Measurements from ENCODE around the gene C19orf25. TPM values are rescaled to one million over a fixed set of nuclear protein-coding genes. Genes with fewer than 3 reads are reported as not detected.
"Not testable (repeated sequence)": the region's sequence is repeated elsewhere in the genome, so short reads cannot be mapped to it uniquely, and the experiment has no call there.

The C19orf25 gene
- polyA plus RNA-seq, 1 of the 3 experiments (the other 2 are of a cell fraction), result 25.3 TPM

DNA sequence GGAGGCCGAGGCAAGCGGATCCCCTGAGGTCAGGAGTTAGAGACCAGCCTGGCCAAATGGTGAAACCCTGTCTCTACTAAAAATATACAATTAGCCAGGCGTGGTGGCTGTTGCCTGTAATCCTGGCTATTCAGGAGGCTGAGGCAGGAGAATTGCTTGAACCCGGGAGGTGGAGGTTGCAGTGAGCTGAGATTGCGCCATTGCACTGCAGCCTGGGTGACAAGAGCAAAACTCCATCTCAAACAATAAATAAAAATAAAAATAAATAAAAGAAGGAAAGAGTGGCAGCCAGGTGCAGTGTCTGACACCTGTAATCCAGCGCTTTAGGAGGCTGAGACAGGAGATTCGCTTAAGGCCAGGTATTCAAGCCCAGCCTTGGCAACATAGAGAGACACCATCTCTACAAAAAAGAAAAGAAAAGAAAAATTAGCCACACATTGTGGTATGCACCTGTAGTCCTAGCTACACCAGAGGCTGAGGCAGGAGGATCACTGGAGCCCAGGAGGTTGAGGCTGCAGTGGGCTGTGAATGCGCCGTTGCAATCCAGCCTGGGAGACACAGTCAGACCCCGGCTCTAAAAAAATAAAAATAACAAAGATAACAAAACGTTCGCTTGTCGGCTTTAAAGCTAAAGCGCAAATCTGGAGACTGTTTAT lies 23.5 kb upstream of the C19orf25 start:
- TF ChIP-seq SIN3A (IDR thresholded peaks at IDR 0.05; ENCODE audit: borderline replicate concordance, low read depth, low read length) (no peak), NRF1 (IDR thresholded peaks at IDR 0.05; ENCODE audit: low read depth, low read length) (no peak), MEF2A (IDR thresholded peaks at IDR 0.05; ENCODE audit: borderline replicate concordance, low read depth) (no peak), EP300 (IDR thresholded peaks at IDR 0.05; ENCODE audit: borderline replicate concordance in 1 of 2, low read depth in 1 of 2, low read length in 1 of 2) (no peak), TEAD4 (IDR thresholded peaks at IDR 0.05; ENCODE audit: borderline replicate concordance, insufficient read depth) (no peak), FOSL2 (IDR thresholded peaks at IDR 0.05; ENCODE audit: borderline replicate concordance, low read depth) (no peak), RXRA (IDR thresholded peaks at IDR 0.05; ENCODE audit: borderline replicate concordance, low read depth) (no peak), POLR2AphosphoS5 (IDR thresholded peaks at IDR 0.05; ENCODE audit: low read depth, low read length) (no peak)
- TF ChIP-seq, protein P1, sequence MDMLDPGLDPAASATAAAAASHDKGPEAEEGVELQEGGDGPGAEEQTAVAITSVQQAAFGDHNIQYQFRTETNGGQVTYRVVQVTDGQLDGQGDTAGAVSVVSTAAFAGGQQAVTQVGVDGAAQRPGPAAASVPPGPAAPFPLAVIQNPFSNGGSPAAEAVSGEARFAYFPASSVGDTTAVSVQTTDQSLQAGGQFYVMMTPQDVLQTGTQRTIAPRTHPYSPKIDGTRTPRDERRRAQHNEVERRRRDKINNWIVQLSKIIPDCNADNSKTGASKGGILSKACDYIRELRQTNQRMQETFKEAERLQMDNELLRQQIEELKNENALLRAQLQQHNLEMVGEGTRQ (IDR thresholded peaks at IDR 0.05; ENCODE audit: borderline replicate concordance, low read depth, low read length), result no peak
- TF ChIP-seq, protein P2, sequence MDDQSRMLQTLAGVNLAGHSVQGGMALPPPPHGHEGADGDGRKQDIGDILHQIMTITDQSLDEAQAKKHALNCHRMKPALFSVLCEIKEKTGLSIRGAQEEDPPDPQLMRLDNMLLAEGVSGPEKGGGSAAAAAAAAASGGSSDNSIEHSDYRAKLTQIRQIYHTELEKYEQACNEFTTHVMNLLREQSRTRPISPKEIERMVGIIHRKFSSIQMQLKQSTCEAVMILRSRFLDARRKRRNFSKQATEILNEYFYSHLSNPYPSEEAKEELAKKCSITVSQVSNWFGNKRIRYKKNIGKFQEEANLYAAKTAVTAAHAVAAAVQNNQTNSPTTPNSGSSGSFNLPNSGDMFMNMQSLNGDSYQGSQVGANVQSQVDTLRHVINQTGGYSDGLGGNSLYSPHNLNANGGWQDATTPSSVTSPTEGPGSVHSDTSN (IDR thresholded peaks at IDR 0.05), result no peak
- TF ChIP-seq, protein P3, sequence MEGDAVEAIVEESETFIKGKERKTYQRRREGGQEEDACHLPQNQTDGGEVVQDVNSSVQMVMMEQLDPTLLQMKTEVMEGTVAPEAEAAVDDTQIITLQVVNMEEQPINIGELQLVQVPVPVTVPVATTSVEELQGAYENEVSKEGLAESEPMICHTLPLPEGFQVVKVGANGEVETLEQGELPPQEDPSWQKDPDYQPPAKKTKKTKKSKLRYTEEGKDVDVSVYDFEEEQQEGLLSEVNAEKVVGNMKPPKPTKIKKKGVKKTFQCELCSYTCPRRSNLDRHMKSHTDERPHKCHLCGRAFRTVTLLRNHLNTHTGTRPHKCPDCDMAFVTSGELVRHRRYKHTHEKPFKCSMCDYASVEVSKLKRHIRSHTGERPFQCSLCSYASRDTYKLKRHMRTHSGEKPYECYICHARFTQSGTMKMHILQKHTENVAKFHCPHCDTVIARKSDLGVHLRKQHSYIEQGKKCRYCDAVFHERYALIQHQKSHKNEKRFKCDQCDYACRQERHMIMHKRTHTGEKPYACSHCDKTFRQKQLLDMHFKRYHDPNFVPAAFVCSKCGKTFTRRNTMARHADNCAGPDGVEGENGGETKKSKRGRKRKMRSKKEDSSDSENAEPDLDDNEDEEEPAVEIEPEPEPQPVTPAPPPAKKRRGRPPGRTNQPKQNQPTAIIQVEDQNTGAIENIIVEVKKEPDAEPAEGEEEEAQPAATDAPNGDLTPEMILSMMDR (IDR thresholded peaks at IDR 0.05), result no peak
- no peak overlapping the region for H3K4me2 ChIP-seq
- no peak overlapping the region for H3K9ac ChIP-seq
- ChIA-PET CTCF (interaction anchor here (0.6 to 3.0 kb wide), 13 partner anchors 8 to 132 kb away, joined by 3 to 23 read pairs (median 3); partner anchors contain the start of gene REEP6), POLR2A (no interaction called here)
- no peak overlapping the region for H3K4me3 ChIP-seq (ENCODE audit: low read depth in 2 of 2, low read length in 1 of 2)
- no peak for DNase-seq
- peaks cover 5 to 12% of the 10 kb centered on the region in 2 experiments; a peak in 2 of 4 replicates for H3K4me1 ChIP-seq (ENCODE audit: control insufficient read depth in 1 of 2, insufficient read depth in 2 of 2, low read depth in 1 of 2, low read length in 1 of 2)
- H3K36me3 ChIP-seq (replicated peaks in 1 of 2; ENCODE audit: control insufficient read depth in 1 of 2, insufficient read depth in 2 of 2, low read length in 1 of 2), result no peaks in the 10 kb centered on the region
- 0 out of 2 replicates have a peak, but pooled peaks cover 5% of the 10 kb centered on the region for H3K27me3 ChIP-seq (ENCODE audit: insufficient read depth)
- H3K9me3 ChIP-seq, result no peaks in the 10 kb centered on the region
- WGBS (ENCODE audit: low lambda C conversion rate), result 66% methylated on average over 14 of the region's 14 CpGs
- H4K20me1 ChIP-seq (ENCODE audit: insufficient read depth), result no peaks in the 10 kb centered on the region
- H3K9me2 ChIP-seq, result no peaks in the 10 kb centered on the region
- H3K79me2 ChIP-seq (ENCODE audit: insufficient read depth), result no peaks in the 10 kb centered on the region
- no peak overlapping the region for H3K27ac ChIP-seq (ENCODE audit: low read depth in 2 of 2, low read length in 1 of 2)
- H2AFZ ChIP-seq (ENCODE audit: low read depth), result no peak overlapping the region
- peaks cover 8% of the 10 kb centered on the region for H3F3A ChIP-seq (replicated peaks; ENCODE audit: insufficient read depth)

DNA sequence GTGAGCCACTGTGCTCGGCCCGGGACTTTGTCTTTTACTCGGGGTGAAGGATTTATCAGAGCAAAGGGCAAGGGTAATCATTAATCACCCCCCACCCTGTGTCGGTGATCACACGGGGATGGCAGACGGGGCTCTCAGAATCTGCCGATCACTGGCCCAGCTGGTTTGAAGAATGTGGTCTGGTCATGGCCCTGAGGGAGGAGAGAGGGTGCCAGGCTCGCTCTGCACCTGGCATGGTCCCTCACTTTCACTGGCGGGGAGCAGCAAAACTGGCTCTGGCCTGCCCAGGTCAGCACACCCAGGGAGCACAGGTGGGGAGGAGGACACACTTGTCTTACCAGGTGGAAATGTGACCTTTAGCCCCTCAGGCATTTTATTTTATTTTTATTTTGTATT lies 22.2 kb upstream of the C19orf25 start:
- ChIA-PET POLR2A (no interaction called here), CTCF (interaction anchor here (0.8 to 3.0 kb wide), 3 partner anchors 10 to 46 kb away, joined by 3 to 9 read pairs (median 4); no protein-coding TSS in a partner anchor)
- WGBS (ENCODE audit: low lambda C conversion rate), result 70% methylated on average over 9 of the region's 9 CpGs
- H3K79me2 ChIP-seq (ENCODE audit: insufficient read depth), result no peaks in the 10 kb centered on the region
- H3K27ac ChIP-seq (ENCODE audit: low read depth in 2 of 2, low read length in 1 of 2), result no peak overlapping the region
- H3K9me3 ChIP-seq, result no peaks in the 10 kb centered on the region
- H3K9me2 ChIP-seq, result no peaks in the 10 kb centered on the region
- DNase-seq, result no peak
- peaks cover 5 to 7% of the 10 kb centered on the region in 2 experiments; a peak in 2 of 4 replicates for H3K4me1 ChIP-seq (ENCODE audit: control insufficient read depth in 1 of 2, insufficient read depth in 2 of 2, low read depth in 1 of 2, low read length in 1 of 2)
- H2AFZ ChIP-seq (ENCODE audit: low read depth), result no peak overlapping the region
- H3K36me3 ChIP-seq (replicated peaks in 1 of 2; ENCODE audit: control insufficient read depth in 1 of 2, insufficient read depth in 2 of 2, low read length in 1 of 2), result no peaks in the 10 kb centered on the region
- H3K4me2 ChIP-seq, result no peak overlapping the region
- H3K27me3 ChIP-seq (ENCODE audit: insufficient read depth), result 0 out of 2 replicates have a peak, but pooled peaks cover 5% of the 10 kb centered on the region
- no peaks in the 10 kb centered on the region for H4K20me1 ChIP-seq (ENCODE audit: insufficient read depth)
- H3K9ac ChIP-seq, result no peak overlapping the region
- TF ChIP-seq EP300 (IDR thresholded peaks at IDR 0.05; ENCODE audit: borderline replicate concordance in 1 of 2, low read depth in 1 of 2, low read length in 1 of 2), result no peak
- TF ChIP-seq, protein P4, sequence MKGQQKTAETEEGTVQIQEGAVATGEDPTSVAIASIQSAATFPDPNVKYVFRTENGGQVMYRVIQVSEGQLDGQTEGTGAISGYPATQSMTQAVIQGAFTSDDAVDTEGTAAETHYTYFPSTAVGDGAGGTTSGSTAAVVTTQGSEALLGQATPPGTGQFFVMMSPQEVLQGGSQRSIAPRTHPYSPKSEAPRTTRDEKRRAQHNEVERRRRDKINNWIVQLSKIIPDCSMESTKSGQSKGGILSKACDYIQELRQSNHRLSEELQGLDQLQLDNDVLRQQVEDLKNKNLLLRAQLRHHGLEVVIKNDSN (IDR thresholded peaks at IDR 0.05; ENCODE audit: borderline replicate concordance, low read depth), result no peak
- H3F3A ChIP-seq (replicated peaks; ENCODE audit: insufficient read depth), result peaks cover 8% of the 10 kb centered on the region
- no peak overlapping the region for H3K4me3 ChIP-seq (ENCODE audit: low read depth in 2 of 2, low read length in 1 of 2)

DNA sequence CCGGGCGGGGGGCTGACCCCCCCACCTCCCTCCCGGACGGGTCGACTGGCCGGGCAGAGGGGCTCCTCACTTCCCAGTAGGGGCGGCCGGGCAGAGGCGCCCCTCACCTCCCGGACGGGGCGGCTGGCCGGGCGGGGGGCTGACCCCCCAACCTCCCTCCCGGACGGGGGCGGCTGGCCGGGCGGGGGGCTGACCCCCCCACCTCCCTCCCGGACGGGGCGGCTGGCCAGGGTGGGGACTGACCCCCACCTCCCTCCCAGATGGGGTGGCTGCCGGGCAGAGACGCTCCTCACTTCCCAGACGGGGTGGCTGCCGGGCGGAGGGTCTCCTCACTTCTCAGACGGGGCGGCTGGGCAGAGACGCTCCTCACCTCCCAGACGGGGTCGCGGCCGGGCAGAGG lies 20.2 kb upstream of the C19orf25 start:
- H3K4me3 ChIP-seq (ENCODE audit: low read depth in 2 of 2, low read length in 1 of 2); H3K9me3 ChIP-seq; H3K27ac ChIP-seq (ENCODE audit: low read depth in 2 of 2, low read length in 1 of 2); CTCF ChIA-PET; H3K9me2 ChIP-seq; H2AFZ ChIP-seq (ENCODE audit: low read depth); H3K36me3 ChIP-seq (replicated peaks in 1 of 2; ENCODE audit: control insufficient read depth in 1 of 2, insufficient read depth in 2 of 2, low read length in 1 of 2); H3K27me3 ChIP-seq (ENCODE audit: insufficient read depth); H4K20me1 ChIP-seq (ENCODE audit: insufficient read depth); H3K4me1 ChIP-seq (ENCODE audit: control insufficient read depth in 1 of 2, insufficient read depth in 2 of 2, low read depth in 1 of 2, low read length in 1 of 2); H3K79me2 ChIP-seq (ENCODE audit: insufficient read depth); DNase-seq; POLR2A ChIA-PET; H3K9ac ChIP-seq; H3F3A ChIP-seq (replicated peaks; ENCODE audit: insufficient read depth); H3K4me2 ChIP-seq: not testable (repeated sequence)
- WGBS (ENCODE audit: low lambda C conversion rate), result 40% methylated on average over 1 of the region's 34 CpGs

Data from SK-N-SH (cell line).